HT-29 (cell line): ENCODE measurements around the gene LUZP4. TPM values are rescaled to one million over a fixed set of nuclear protein-coding genes. Genes with fewer than 3 reads are reported as not detected.
"Not testable (repeated sequence)": the region's sequence is repeated elsewhere in the genome, so short reads cannot be mapped to it uniquely, and the experiment has no call there.

Experiments used
- DNase-seq: peaks from one replicate; pipeline ENCODE4 v3.0.0-alpha.2; 2015; ENCODE audit warnings: low spot score
- total RNA-seq: library from RNA; depleted of rRNA; stranded (reverse); fragments of >200 nt; shearing (Covaris generic); gene quantifications from 2 replicates; pipeline ENCODE4 v1.2.3, GENCODE V29; 2014; rRNA removed

LUZP4 gene, protein sequence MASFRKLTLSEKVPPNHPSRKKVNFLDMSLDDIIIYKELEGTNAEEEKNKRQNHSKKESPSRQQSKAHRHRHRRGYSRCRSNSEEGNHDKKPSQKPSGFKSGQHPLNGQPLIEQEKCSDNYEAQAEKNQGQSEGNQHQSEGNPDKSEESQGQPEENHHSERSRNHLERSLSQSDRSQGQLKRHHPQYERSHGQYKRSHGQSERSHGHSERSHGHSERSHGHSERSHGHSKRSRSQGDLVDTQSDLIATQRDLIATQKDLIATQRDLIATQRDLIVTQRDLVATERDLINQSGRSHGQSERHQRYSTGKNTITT
- total RNA-seq, result not detected in 2 replicates

DNA sequence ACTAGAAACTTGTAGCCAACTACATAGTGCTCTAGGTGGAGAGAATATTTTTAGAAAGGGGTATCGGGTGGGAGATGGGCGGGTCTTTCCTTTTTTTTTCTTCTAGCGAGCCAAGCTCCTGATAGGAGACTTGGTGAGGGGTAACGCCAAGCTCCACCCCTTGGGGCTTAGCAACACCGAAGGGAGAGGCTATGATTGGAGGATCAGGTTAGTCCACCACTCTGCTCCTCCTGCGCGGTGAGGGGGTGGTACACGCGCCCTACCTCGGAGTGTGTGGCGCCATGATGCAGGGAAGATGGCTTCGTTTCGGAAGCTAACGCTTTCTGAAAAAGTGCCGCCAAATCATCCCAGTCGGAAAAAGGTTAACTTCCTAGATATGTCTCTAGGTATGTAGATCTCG is at the start of gene LUZP4:
TSS of gene LUZP4 (plus strand) at position 251 of the 400 bp plus-strand sequence. CDS start at position 296, 45 bp downstream.
- no peak for DNase-seq

DNA sequence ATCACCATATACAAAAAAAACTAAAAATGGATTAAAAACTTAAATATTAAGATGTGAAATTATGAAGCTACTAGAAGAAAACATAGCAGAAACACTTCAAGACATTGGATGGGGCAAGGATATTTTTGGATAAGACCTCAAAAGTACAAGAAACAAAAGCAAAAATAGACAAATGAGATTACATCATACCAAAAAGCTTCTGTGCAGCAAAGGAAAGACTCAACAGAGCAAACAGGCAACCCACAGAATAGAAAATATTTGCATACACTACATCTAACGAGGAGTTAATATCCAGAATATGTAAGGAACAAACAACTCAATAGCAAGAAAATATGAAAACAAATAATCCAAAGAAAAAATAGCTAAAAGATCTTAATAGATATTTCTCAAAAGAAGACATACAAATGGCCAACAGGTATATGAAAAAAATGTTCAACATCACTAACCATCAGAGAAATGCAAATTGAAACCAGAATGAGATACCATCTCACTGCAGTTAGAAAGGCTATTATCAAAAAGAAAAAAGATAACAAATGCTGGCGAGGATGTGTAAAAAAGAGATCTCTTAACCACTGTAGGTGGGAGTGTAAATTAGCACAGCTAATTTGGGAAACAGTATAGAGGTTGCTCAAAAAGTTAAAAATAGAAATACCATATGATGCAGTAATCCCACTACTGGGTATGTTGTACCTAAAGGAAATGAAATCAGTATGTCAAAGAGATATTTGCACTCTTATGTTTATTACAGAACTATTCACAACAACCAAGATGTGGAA is 37.9 kb upstream of the LUZP4 start:
- no peak for DNase-seq

DNA sequence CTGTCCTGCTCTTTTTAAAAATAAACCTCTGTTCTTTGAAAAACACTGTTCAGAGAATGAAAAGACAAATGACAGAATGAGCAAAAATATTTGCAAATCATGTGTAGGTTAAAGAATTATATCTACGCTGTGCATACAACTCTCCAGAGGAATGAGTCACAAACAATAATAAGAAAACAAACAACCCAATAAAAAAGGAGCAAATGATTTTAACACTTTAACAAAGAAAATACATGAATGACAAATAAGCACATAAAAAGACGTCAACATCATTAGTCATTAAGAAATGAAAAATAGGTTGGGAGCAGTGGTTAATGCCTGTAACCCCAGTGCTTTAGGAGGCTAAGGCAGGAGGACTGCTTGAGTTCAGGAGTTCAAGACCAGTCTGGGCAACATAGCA is 34.5 kb upstream of the LUZP4 start:
- DNase-seq, result no peak

DNA sequence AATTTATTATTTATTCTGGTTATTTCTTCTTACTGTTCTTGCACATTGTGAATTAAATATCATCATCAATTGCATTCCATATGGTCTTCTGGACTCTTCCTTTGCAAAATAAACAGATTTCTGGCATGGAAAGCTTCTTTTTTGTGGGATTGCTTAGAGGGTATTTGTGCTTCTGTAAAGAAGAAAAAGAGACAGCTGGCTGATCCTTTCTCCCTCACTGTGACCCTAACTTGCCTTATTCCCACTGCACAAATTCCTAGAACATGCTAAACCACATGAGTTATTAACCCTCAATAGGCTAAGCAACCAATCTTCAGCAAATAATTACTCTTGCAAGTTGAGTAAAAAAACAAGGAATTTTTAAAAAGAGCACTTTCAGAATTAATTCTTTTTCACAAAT is 31.8 kb upstream of the LUZP4 start:
- no peak for DNase-seq

DNA sequence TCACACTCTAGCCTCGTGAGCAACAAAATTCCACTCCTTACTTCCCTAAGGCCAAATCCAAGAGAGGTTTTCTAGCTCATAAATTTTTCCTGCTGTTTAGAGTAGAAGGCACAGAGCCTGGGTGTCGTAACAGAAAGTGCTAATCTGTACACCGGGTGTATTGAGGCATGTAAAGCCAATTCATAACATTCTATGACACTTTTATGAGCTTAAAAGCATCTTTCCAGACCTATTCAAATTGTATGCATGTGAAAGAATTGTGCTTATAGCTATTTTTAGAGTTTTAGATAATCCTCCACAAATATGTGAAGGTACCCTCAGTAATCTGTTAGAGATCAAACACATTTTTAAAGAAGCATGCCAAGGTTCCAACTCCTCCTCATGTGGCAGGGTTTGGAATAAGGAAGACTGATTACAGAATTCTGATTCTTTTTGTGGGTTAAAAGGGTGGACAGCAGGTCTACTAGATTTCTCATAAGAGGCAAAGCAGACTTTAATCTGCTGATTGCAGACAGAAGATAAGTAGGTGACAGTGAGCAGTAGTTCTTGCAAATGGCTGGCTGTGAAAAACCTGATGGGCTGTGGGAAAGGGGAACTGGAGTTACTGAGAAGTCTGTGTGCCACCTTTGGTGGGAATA is 30.2 kb upstream of the LUZP4 start:
- DNase-seq, result no peak

DNA sequence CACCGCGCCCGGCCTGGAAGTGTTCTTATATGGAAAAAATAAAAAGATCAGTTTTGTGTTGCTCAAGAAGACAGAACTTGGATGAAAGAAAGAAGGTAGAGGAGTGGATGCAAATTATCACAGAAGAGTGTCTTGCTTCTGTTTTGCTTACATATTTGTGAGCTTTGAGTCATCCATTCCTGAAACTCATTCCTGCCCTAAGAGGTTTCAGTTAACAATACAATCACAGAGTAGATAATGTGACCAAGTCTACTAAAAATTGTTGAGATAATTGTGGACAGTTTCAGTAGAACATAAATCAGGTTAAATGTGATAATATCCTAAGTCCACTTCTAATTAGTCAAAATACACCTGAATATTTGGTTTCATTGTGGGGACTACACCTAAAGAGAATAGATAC is 29.2 kb upstream of the LUZP4 start:
- DNase-seq, result no peak

DNA sequence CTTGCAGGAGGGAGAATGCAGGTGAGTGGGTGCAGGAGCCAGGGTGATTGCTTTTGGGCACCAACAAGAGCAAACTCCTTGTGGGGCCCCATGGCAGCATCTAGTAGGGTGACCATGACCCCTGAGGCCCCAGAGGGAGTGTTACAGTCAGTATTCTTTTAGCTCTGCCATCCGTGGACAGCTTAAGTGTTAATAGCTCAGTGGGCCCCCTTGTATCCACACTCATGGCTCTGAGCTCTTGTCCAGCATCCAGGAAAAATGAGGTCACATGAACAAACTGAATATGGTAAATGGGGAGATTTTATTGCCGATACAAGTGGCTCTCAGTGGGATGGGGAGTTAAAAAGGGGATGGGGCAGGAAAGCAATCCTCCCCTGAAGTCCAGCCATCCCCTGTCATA is 28.4 kb upstream of the LUZP4 start:
- no peak for DNase-seq

DNA sequence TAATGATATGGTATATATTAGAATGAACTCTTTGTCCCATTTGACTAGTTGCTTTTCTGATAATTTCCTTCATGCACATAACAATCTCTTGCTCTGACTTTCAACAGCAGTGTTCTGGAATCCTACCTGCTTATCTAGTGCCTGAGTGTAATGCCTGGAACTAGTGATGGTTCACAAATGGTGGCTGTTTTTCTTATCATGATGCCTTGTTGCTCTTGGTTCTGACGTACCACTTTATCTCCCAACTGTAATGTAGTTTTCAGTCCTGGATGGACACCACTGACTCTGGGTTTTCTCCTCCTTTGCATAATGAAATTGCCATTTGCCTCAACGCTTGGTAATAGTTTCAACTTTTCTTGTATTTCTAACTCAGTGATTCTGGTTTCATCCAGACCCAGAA is 25.5 kb upstream of the LUZP4 start:
- no peak for DNase-seq

DNA sequence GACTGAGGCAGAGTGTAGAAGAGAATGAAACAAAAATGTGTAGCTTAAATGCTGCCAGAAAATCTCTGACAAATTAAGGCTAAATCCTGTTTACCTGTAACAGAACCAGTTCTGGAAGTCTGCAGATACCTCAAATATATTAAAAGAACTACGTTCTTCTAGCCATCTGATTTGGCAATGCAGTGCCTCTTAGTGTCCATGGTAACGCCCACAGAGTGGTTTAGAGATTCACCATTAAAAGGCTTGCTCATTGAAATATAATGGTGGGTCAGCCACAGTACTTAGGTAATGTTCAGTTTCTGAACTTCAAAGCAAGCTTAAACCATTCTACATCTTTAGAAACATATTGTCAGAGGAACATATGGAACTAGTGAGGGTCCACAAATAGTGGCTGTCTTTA is 23.2 kb upstream of the LUZP4 start:
- DNase-seq, result no peak

DNA sequence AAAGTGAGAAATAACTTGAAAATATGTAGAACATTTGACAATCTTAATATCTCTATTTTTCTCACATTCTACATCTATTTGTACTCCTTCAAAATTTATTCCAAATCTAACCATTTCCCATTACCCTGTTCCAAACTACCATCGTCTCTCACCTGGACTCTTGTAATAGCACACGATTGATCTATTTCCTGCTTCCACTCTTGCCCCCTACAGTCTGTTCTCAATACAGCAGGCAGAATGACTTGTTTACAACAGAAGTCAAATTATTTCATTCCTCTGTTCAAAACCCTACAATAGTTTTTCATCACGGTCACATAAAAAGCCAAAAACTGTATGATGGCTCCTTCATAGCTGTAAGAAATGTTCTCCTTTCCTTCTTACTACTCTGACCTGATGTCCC is 21.1 kb upstream of the LUZP4 start:
- DNase-seq, result peak; percentile 30

DNA sequence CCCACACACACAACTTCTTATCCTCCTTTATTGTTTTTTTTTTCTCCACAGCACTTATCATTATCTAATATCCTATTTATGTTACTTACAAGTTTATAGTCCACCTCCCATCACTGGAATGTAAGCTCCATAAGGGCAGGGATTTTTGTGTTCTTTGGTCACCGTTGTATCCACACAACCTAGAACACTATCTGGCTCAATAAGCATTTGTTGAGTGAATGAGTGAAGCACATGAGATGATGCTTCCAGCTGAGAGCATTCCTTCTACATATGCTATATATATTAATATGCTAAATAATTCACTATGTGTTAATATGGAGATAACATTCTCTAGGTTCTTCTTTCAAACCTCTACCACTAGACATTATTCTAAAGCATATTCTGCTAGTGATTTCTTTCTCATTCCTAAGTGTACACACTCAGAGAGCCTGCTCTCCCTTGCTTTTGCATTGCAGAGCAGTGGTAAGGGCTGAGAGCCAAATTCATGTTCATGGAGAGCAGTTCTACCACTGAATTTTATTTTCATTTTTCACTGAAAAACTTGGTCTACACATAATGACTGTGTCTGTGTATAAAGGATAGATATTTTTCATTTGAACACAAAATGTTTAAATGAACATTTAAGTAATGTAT is 20.3 kb upstream of the LUZP4 start:
- DNase-seq, result no peak

DNA sequence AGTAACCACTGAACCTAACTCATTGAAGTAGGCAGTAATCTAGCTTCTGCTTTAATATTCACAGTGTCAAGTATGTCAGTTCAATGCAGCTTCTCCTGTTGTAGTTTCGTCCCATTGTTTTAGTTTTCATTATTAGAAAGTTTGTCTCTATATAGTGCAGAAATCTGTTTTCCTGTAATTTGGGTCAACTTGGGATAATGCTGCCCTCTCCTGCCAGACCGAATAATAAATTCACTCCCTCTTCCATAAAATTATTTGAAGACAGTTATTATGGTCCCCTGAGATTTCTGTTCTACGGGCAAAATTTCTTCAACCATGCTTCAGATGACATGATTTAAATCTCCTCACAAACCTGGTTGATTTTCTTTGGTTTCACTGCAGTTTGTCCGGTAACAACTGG is 4.6 kb upstream of the LUZP4 start:
- no peak for DNase-seq

DNA sequence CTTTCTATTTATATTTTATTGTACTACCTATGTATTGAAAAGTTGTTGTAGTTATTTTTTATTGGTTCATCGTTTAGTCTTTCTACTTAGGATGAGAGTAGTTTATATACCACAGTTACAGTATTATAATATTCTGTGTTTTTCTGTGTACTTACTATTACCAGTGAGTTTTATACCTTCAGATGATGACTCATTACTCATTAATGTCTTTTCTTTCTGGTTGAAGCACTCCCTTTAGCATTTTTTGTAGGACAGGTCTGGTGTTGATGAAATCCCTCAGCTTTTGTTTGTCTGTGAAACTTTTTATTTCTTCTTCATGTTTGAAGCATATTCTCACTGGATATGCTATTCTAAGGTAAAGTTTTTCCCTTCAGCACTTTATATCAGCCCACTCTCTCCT is 7.7 kb downstream of the LUZP4 start:
- no peak for DNase-seq

DNA sequence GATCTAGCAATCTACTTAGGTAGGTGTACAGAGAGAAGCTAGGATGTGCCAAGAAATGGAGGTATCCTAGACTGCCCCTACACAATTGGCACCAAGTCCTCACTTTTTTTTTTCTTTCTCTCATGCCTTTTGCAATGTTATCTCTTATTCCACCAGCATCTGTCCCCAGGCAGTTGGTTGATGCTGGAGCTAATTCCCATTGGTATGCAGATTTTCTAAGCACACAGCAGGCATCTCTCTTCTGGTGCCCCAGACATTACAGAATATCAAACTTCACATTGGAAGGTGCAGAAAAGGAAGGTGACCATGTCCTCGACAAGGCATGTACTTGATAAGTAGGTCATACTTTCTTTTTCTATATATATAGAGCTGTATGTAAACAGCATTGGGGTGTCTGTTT is 21.6 kb downstream of the LUZP4 start:
- DNase-seq, result no peak

DNA sequence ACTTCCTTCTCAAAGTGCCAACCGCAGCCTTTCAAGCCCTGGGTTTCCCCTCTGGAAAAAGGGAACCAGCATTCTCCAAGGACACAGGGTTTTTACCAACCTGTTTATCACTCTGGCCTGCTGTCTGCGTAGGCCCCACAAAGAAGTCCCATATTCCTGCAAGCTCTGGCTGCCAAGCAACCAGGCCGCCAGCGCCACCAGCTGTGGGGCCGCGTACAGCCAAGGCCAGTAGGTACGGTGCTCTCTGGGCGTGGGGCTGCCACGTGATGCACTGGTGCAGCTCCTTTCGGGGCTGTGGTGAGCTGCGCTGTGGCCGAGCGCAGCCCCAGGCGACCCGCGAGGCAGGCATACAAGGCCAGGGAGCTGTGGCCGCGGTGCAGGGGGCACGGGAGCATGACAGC is 22.1 kb downstream of the LUZP4 start:
- DNase-seq, result no peak

DNA sequence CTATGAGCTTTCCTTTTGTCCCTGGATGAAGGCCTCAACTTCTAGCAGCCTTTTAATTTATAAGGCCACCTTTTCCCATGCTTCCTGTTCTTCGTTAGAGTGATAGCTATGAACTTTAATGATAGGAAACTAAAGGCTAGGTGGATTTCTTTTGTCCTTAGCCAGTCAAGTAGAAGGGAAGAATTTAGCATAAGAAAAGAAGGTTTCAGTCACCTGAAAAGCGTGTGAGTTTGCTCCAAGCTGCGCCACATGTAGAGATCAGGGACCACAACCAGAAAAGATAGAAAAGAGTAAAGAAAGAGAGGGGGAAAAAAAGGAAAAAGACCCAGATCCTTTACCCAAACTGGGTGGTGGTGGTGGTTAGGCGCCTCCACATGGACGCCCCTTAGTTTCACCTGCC is 28.6 kb downstream of the LUZP4 start:
- DNase-seq, result no peak

DNA sequence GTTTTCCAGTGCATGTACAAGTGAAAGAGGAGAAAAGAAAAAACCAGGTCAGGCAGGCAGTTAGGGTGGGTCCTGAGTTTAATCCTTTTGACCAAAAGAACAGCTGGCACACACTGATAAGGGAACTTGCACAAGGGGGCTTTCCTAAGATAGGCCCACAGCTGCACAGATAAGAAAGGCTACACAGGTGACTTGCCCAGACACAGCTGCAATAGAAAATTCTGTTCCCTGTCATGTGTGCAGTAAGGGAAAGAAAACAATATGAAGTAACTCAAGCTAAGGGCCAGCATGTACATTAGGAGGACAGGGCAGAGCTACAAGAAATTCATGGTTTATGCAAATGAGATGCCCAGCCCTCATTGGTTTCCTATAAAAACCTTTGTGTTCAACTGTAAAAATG is 32.9 kb downstream of the LUZP4 start:
- no peak for DNase-seq

DNA sequence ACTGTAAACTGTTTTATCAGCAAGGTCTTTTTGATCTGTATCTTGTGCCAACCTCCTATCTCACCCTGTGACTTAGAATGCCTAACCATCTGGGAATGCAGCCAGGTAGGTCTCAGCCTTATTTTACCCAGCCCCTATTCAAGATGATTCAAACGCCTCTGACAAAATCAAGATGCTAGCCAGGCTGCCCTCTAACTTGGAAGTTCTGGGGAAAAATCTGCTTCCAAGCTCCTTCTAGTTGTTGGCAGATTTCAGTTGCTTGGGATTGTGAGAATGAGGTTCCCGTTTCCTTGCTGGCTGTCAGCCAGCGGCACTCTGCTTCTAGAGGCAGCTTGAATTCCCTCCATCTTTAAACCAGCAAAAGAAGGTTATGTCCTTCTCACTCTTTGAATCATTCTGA is 34.7 kb downstream of the LUZP4 start:
- no peak for DNase-seq

DNA sequence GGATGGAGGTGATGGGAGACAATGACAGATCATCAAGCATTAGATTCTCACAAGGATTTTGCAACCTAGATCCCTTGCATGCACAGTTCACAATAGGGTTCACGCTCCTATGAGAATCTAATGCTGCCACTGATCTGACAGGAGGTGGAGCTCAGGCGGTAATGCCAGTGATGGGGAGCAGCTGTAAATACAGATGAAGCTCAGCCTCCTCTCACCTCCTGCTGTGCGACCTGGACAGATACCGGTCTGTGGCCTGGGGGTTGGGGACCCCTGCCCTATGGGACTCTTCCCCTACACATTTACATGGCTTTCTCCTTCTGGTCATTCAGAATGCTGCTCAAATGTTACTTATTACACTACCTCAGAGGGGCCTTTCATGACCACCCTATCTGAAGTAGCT is 39.8 kb downstream of the LUZP4 start:
- not testable (repeated sequence) for DNase-seq

DNA sequence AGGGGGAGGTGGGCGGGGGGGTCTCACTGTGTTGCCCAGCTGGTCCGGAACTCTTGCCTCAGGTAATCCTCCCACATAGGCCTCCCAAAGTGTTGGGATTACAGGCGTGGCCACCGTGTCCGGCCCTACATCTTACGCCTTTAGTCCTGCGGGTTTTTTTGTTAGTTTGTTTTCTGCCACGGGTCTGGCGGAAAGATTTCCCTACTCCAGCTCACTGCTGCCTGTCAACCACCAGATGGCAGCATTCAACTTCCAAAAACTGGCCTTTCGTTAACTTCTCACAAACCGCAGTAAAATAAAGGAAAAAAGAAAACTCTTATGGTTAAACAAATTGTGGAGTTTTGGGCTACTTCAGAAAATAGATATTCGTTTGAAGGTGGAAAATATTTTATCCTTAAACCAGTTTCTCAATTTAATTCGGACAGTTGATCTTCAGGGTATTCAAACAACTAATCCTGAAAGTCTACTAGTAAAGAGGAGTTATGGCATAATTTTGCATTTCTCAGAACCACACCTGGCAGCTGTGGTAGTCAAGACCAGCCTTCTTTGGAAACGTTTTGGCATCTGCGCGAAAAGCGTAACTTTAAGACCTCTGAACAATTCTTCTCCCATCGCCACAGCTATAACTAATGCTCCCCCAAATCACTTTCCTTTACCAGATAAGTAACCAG is 41.1 kb downstream of the LUZP4 start:
- peak; percentile 67 for DNase-seq

DNA sequence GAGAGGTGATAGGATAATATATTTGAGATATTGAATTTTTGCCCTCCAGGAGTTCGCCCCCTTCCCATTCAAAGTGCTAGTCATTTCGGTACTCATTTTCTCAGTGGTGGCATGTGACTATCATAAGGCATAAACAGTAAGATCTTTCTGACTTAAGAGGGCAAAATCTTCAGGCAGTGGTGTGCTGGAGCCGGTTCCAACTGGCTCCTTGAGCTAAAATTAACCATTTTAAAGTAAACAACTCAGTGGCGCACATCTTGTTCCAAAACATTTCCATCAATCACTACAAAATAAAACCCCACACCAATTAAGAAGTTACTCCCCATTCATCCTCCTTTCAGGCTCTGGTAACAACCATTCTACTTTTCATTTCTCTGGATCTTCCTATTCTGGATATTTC is 43.3 kb downstream of the LUZP4 start:
- no peak for DNase-seq

DNA sequence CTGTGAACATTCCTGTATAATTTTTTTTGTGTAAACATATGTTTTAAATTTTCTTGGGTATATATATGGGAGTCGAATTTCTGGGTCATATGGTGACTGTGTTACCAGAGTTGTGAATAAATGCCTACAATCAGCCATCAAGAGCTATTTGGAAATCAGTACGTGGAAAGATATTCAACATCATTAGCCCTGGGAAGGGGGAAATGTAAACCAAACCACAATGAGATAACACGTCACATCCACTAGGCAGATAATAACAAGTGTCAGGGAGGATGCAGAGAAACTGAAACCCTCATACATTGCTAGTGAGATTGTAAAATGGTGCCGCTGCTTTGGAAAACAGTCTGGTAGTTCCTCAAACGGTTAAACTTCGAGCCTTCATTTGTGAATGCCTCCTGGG is 43.9 kb downstream of the LUZP4 start:
- no peak for DNase-seq
